H7 (cell line): ENCODE data around the gene FAM237B. TPM values are rescaled to one million over a fixed set of nuclear protein-coding genes. Genes with fewer than 3 reads are reported as not detected.

Experiments used
- DNase-seq: peaks from one replicate; pipeline ENCODE4 v3.0.0; 2012
- H3K27me3 ChIP-seq: 2 replicates; pipeline ENCODE4 v1.6.0; 2011; ENCODE audit warnings: mild to moderate bottlenecking, low read length; ENCODE audit not compliant: control insufficient read depth, insufficient read depth
- H3K36me3 ChIP-seq: replicated peaks from 2 replicates; pipeline ENCODE4 v1.5.1; 2011; ENCODE audit warnings: low read length; ENCODE audit not compliant: control insufficient read depth, insufficient read depth
- H3K4me3 ChIP-seq: 2 replicates; pipeline ENCODE4 v1.5.1; 2011; ENCODE audit warnings: low read depth, mild to moderate bottlenecking, control low read depth, low read length, moderate library complexity; ENCODE audit not compliant: insufficient read depth
- total RNA-seq: library from RNA; depleted of rRNA; stranded (reverse); fragments of >200 nt; shearing (Covaris generic); gene quantifications from 2 replicates; pipeline ENCODE4 v1.2.3, GENCODE V29; 2014

FAM237B gene
- total RNA-seq, 1 experiment from 2014 or later = not detected

DNA sequence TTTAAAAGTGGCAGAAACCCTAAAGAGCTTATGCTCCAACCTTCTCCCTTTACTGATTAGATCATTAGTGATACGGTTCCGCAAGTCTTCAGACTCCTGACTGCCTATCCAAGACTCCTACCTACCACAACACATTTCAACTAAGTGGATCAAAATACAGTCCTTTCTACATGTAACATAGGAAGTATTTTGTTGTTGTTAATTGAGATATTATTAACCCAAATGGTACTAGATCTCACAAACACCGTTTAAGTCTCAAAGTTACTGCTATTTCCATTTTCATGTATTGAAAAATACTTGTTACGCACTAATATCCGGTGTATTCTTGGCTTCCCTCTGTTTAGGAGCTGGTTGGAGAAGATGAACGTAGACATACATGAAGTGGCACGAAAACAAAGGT is 1.1 kb downstream of the FAM237B start:
- Histone ChIP-seq H3K36me3 (no peaks in the 10 kb centered on the region), H3K4me3 (no peak overlapping the region), H3K27me3 (peaks cover 45% of the 10 kb centered on the region)
- DNase-seq = no peak

DNA sequence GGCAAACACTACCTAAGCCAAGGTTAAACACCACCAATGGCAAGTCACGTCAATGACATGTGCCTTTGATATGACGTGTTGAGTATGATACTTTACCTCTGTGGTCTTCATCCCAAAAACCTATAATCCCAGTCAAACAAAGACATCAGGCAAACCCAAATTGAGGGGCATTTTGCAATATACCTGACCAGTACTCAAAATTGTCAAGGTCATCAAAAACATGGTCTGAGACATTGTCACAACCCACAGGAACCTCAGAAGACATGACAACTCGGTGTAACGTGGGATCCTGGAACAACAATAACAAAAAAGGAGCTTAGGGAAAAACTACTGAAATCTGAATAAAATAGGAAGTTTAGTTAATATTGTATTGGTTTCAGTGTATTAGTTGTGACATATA is 7.2 kb downstream of the FAM237B start:
- Histone ChIP-seq H3K36me3 (no peaks in the 10 kb centered on the region), H3K4me3 (no peak overlapping the region), H3K27me3 (peaks cover 3% of the 10 kb centered on the region; the same call in 1 of the 2 replicates)
- DNase-seq = no peak

GRCh38 chr7:90312745-90313144 is 8.4 kb downstream of the FAM237B start:
- Histone ChIP-seq H3K27me3 (no peaks in the 10 kb centered on the region), H3K4me3 (no peak overlapping the region), H3K36me3 (no peaks in the 10 kb centered on the region)
- no peak for DNase-seq

DNA sequence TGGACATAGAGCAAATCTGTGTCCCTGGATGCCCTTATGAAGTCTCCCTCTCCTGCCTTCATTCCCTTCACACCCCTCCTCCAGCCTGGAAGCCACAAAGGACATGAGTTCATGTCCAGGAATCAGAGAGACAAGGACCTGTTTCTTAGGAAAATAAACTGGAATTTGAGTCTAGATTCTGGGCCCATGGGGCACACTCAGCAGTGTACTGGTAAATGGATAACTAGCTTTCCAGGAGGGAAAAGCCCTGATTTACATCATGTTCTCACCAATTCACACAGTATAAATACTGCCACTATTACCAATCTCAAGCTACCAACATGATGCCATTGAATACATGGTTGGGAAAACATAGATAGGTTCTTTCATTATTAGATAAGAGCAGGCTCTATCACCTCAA is 9.9 kb downstream of the FAM237B start:
- H3K27me3 ChIP-seq = no peaks in the 10 kb centered on the region
- H3K4me3 ChIP-seq = no peak overlapping the region
- no peaks in the 10 kb centered on the region for H3K36me3 ChIP-seq
- no peak for DNase-seq

- DNase-seq = no peak
- H3K36me3 ChIP-seq = no peaks in the 10 kb centered on the region
These were observed 11.2 kb downstream of the FAM237B start for GRCh38 chr7:90309872-90310271.

DNA sequence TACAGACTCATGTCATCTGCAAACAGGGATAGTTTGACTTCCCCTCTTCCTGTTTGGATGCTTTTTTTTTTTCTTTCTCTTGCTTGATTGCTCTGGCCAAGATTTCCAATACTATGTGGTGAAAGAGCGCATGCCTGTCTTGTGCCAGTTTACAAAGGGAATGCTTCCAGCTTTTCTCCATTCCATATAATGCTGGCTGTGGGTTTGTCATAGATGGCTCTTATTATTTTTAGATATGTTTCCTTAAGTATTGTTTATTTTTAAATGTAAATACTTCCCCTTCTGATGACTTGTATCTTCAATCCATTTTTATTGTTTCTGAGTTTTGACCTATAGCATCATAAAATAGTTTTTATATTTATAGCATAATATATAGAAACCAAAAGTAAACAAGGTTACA is 17.9 kb downstream of the FAM237B start:
- H3K4me3 ChIP-seq = no peak overlapping the region
- H3K36me3 ChIP-seq = no peaks in the 10 kb centered on the region
- no peaks in the 10 kb centered on the region for H3K27me3 ChIP-seq
- DNase-seq = no peak

More at GRCh38 chr7:90309872-90310271, 11.2 kb downstream of the FAM237B start:
- Histone ChIP-seq H3K4me3 (no peak overlapping the region), H3K27me3 (no peaks in the 10 kb centered on the region)

DNA sequence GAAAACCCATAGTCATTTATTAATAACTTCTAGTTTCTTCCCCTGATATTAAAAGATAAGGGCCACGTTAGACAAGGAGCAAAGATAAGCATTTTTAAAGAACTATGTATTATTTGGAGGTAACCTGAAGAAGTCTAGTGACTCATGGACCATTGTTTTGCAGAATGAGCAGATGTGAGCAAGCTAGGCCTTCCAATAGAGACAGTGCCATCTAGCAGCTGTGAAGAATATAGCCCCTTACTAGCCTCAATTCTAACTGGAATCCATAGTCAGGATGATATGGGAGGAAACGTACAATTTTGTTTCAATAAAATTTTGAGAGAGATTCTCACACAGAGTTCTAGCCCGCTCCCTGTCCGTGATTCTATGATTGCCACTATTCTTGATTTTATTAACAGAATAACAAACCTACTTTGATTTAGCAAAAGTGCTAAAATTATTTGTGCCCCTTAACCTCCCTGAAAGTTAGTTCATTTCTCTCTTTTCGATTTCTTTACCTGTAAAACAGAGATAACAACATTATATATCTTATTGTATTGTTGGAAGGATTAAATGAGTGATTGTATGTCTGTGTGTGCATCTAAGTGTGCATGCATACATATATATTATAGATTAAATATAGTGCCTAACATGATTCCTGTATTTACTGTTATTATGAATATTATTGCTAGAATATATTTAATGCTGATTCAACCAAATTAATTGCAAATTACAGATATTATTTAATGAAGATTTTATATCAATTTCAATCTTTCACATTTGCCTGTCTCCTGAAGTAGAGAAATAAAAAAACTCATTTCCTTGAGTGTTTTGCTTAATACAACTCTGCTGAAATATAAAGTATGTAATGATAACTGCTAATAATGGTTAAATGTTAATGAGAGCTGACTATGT is 22.7 kb downstream of the FAM237B start:
- DNase-seq = peak; percentile 23
- H3K4me3 ChIP-seq = no peak overlapping the region

DNA sequence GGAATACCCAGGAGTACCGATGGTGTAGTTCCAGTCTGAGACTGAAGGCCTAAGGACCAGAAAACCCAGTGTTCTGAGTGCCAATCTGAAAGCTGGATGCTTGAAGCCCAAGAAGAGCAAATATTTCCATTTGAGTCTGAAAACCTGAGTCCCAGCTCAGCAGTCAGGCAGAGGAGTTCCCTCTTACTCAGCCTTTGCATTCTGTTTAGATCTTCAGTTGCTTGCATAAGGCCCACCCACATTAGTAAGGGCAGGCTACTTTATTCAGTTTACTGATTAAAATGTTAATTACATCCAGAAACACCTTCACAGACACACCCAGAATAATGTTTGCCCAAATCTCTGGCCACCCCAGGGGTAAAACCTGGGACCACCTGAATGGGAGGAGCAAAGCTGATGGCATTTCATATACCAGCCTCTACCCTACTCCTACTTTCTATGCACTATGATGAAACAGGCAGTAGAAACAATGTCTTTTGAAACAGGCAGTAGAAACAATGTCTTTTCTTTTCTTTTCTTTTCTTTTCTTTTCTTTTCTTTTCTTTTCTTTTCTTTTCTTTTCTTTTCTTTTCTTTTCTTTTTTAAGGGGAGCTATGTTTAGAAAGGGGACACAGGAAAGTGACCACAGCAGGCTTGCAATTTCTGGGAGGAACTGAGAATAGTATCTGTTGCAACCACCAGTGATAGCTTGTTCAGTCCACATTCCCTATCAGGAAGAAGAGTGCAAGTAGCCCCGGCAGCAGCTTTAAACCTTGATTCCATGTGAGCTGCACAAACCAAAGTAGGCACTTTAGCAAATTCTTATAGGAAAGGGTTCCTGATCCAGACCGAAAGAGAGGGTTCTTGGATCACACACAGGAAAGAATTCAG is 30.6 kb downstream of the FAM237B start:
- no peak overlapping the region for H3K4me3 ChIP-seq
- no peaks in the 10 kb centered on the region; the same call in 1 of the 2 replicates for H3K36me3 ChIP-seq
- no peaks in the 10 kb centered on the region for H3K27me3 ChIP-seq
- DNase-seq = no peak

More for the DNA sequence above, 22.7 kb downstream of the FAM237B start:
- H3K27me3 ChIP-seq = no peaks in the 10 kb centered on the region
- H3K36me3 ChIP-seq = no peaks in the 10 kb centered on the region; the same call in 1 of the 2 replicates

GRCh38 chr7:90288154-90288553 is 33.0 kb downstream of the FAM237B start:
- no peaks in the 10 kb centered on the region for H3K36me3 ChIP-seq
- DNase-seq = no peak

GRCh38 chr7:90276033-90276728 is 44.9 kb downstream of the FAM237B start:
- H3K36me3 ChIP-seq = no peaks in the 10 kb centered on the region
- H3K4me3 ChIP-seq = no peak overlapping the region
- DNase-seq = no peak
- H3K27me3 ChIP-seq = no peaks in the 10 kb centered on the region

More at GRCh38 chr7:90288154-90288553, 33.0 kb downstream of the FAM237B start:
- H3K4me3 ChIP-seq = no peak overlapping the region
- H3K27me3 ChIP-seq = no peaks in the 10 kb centered on the region

- Histone ChIP-seq H3K4me3 (no peak overlapping the region), H3K27me3 (no peaks in the 10 kb centered on the region), H3K36me3 (no peaks in the 10 kb centered on the region)
- DNase-seq = no peak
These were observed 46.9 kb downstream of the FAM237B start for GRCh38 chr7:90274161-90274560.

DNA sequence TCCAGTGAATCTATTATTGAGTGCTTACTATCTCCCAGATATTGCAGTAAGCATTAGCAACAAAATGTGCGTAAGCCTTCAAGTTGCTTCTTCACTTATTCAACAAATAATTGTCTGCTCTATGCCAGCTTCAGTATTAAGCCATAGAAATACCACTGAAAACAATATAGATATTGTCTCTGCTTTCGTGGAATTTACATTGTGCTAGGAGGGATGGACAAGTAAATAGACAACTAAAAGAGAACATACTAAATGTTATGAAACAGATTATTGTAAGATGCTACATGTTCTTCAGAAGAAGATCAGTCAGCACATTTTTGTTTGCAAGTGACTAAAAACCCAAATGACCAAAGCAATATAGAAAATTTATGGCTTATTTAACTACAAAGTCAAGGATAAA is 48.9 kb downstream of the FAM237B start:
- DNase-seq = no peak
- no peaks in the 10 kb centered on the region for H3K27me3 ChIP-seq
- H3K36me3 ChIP-seq = no peaks in the 10 kb centered on the region
- H3K4me3 ChIP-seq = no peak overlapping the region

DNA sequence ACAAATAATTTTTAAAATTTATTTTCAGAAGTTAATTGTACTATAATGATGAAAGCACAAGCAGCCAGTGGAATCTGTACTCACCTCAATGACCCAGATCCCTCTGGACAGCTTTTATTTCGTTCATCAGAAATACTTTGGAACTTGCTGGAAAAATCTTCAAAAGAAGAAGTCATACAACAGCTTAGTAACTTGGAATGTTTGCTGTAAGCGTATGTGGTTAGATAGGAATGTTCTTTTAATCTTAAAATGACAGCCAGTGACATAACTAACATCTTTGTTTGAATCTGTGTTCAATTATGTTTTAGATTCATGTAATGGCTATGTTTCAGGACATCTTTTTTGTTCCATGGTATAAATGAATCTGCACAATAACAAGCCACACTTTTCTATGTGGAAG is 49.4 kb downstream of the FAM237B start:
- no peak for DNase-seq
- Histone ChIP-seq H3K27me3 (no peaks in the 10 kb centered on the region), H3K36me3 (no peaks in the 10 kb centered on the region)

GRCh38 chr7:90270431-90271178 is 50.5 kb downstream of the FAM237B start:
- no peak for DNase-seq
- Histone ChIP-seq H3K27me3 (no peaks in the 10 kb centered on the region), H3K4me3 (no peak overlapping the region), H3K36me3 (no peaks in the 10 kb centered on the region)

More for the DNA sequence above, 49.4 kb downstream of the FAM237B start:
- H3K4me3 ChIP-seq = no peak overlapping the region
